NCI-H1105 treated with DMSO at 0.1 percent for 48 hours (cell line): ENCODE results near the gene FOXC1.

Experiments
- DNase-seq: peaks from one replicate; lab custom pipeline; 2025; lab: John Stamatoyannopoulos, UW

The FOXC1 gene

DNA sequence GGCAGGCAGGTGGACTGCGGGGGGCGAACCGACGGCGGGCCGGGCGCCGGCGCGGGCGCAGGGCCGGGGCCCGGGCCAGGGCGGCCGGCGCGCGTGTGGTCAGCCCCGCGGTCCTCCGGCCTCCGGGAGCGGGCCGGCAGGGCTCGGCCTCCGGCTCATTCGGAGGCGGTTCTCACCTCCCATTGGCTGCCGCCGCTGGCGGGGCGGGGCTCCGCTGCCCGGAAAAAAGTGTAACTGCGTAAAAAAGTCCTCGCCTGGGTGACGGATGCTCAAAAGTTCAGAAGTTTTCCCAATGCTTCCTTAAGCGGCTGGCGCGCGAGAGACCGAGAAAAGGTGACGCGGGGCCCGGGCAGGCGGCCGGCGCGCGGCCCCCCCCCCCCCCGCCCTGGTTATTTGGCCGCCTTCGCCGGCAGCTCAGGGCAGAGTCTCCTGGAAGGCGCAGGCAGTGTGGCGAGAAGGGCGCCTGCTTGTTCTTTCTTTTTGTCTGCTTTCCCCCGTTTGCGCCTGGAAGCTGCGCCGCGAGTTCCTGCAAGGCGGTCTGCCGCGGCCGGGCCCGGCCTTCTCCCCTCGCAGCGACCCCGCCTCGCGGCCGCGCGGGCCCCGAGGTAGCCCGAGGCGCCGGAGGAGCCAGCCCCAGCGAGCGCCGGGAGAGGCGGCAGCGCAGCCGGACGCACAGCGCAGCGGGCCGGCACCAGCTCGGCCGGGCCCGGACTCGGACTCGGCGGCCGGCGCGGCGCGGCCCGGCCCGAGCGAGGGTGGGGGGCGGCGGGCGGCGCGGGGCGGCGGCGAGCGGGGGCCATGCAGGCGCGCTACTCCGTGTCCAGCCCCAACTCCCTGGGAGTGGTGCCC lies at the start of gene FOXC1:
Gene FOXC1, plus strand, starts transcription at position 268 of the 849 bp plus-strand sequence. Its CDS starts 531 bp downstream, at position 799.
- DNase-seq = peak; percentile 35

DNA sequence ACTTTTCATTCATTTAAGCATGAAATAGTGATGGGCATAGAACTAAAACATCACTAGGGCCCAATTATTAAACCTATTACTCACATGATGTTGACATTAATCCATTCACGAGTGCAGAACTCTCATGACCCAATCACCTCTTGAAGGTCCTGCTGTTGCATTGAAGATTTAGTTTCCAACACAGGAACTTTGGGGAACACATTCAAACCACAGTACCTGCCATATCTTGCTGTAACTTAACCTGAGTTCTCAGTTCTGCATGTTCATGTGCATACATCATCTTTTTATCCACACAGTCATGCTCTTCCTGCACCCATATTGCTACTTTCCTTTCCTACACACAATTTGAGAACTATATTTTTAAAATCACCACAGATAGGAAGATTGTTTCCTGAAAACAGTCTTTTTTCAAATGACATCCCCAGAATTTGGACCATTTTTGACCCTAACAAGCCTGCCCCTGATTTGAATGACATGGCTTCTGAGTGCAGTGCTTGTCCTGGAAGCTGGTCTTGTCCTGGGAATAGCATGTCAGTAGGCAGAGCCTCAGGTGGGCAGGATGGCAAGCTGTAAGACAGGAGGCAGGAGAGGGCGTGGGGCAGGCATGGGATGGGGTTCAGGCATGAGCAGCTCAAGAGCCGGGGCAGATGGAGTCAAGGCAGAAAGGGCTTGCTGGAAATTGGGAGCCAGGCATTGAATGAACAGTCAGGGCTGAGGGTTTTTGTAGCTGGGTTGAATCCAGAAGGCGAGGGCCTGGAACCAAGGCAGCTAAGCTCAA lies 49.2 kb upstream of the FOXC1 start:
- no peak for DNase-seq

DNA sequence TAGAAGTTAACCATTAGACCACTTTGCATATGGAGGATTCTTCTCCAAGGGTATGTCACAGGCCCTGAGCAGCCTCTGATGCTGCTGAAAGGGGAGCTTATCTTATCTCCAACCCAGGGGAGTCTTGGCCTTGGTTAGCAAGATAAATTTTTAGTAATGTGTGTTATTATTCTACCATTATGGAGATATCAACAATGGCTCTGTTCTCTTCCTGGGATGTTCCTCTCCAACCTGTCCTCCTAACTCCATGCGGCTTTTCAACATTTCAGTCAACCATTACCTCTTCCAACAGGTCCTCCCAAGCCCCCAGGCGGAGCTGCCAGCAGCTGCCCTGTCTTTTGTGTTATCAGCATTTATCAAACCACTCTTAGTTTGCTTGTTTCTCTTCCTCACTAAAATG lies 48.4 kb upstream of the FOXC1 start:
- DNase-seq = no peak

DNA sequence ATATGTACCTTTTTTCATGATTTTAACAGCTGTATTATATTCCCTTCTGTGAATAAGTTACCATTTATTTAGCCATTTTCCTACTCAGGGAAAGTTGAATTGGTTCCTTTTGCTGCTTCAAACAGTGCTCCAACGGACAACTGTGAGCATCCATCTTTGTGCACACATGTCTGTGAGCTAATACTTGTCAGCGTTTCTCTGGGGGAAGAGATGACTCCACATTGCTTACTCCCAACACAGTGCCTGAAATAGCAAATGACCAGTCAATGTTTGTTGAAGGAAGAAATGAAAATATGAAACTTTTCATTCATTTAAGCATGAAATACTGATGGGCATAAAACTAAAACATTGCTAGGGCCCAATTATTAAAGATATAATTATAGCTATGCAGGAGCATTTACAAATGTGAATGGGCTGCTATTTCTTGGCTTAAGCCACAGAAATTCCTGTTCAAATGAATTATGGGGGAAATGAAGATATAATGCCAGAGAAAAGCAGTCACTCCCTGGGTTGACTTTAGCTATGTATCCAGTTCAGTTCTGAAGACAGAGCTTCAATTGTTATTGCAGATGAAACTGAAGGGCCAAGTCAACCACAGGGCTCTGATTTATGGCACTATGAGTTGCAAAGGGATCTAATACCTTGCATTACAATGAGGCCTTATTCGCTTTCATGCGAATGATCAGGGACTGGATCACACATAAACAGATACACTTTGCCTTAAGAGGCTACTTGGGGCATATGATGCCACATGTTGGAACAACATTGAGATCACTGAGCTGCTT lies 47.4 kb upstream of the FOXC1 start:
- no peak for DNase-seq

DNA sequence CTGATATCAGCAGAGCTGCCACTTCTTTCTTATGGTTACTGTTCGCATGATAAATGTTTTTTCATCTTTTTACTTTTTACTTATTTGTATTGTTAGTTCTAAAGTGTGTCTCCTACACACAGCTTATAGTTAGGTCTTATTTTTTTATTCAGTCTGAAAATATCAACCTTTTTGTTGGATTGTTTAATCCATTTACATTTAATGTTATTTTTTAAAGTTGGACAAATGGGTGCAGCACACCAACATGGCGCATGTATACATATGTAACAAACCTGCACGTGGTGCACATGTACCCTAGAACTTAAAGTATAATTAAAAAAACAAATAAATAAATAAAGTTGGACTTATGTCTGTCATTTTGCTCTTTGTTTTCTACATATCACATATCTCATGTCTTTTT lies 40.3 kb upstream of the FOXC1 start:
- DNase-seq = no peak

DNA sequence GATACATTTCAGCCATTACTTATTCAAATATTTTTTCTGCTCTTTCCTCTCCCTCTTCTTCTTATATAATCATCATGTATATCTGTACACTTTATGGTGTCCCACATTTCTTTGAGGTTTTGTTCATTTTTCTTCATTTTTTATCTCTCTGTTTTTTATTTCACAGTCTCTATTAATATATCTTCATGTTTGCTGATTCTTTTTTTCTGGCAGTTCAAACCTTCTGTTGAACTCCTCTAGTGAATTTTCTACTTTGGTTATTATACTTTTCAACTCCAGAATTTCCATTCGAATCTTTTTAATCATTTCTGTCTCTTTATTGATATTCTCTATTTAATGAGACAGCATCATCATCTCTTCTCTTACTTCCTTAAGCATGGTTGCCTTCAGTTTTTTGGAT lies 38.9 kb upstream of the FOXC1 start:
- DNase-seq = no peak

DNA sequence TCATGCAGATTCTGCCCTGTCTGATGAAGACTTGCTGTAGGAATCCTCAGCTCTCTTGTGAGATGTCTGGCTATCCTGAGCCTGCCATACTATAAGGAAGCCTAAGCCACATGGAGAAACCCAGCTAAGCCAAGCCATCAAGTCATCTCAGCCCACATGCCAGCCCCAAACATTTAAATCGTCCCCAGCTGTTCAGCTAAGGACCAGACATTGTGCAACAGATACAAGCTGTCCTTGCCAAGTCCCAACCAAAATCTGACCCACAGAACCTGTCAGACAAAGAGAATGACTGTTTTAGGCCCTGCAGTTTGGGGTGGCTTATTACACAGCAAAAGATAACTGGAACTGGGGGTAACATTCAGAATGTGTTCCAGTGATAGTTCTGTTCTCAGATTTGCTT lies 36.8 kb upstream of the FOXC1 start:
- DNase-seq = no peak

DNA sequence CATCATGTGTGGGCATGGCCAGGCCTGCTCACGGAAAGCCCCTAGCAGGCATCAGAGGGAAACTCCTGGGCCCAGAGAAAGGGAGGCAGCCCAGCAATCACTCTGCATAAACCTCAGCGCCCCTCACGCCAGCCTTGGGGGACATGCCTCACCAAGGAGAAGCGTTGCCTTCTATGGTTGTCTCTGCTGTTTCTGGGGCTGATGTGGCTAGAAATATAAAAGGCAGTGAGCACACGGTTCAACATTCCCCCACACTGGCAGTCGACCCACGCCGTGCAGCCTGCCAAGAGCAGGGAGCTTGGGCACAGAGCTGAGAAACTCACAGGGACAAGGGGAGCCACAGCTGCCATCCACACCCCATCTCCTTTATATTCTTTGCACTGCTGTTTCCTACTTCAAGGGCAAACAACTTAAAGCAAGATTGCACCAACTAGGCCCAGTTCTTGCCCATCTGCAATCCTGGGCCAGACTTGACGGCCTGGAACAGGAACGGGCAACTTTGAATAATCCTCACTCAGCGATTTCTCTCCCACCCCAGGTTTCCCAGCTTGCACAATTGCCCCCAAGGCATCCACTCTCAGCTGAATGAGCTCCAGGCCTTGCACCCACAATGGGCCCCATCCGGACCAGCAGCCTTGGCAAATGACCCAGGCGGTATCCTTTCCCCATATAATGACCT lies 35.5 kb upstream of the FOXC1 start:
- no peak for DNase-seq

DNA sequence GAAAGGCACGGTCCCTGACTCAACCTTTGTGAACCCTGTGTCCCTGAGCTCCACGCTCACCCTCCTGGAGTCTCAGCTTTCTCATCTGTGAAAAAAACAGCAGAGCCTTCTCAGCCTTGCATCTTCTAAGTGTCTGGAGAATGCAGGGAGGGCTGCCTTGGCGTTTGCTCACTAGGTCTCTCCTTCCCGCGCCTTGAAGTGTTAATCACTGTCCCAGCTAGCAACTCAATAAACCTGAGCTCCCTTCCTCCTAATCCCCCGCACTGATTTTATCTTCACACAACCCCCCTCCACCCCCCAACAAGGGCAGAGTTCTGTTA lies 34.9 kb upstream of the FOXC1 start:
- no peak for DNase-seq

DNA sequence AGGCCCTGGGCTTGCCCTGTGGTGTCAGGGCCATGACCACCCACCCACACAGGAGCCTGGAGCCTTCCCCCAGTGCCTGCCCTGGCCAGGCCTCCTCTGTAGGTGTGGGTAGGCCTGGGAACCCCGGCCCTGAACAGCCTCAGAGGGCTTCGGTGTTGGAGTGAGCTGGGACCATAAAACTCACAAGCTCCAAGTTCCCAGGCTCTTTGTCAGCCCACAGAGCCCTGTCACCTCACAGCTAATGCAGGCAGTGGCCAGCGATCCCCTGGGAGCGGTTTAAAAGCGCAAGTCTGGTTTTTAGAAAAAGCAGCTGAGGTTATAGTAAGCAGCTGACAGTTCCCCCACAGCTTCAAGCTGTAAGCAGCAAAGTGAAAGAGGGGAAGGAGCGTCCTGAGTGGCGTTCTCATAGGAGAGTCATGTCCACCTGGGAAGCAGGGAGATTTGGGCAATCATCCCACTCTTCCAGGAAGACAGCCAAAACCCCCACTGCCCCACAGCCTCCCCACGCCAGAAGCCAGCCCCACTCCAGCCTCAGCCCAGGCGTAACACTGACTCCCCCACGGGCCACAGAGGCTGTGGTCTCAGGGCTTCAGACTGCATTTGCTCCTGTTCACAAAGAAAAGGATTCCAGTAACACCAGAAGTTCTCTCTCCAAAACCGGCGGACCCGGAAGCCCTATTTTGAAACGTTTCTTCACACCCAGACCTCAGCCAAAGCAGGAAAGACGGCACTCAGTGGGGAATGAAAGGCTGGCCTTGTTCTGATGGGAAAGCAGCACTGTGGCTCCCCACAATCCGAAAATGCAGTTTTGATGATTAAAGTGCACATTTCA lies 34.3 kb upstream of the FOXC1 start:
- no peak for DNase-seq

DNA sequence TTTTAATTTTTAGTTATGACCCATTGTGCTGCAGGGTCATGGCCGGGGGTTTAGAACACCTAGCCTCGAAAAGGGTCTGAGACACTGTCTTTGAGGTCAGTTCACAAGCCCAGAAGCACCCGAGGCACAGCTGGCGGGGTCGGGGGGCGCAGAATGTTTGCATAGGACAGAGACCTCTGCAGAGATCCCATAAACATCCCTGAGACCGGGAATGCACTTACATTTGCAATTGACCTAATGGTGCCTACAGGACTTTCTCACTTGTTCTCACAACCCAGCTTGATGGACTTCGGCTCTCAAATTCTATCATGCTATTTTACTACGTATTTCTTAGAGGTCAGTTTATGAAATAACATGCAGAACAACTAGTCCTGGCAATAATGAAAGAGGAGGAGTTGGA lies 33.5 kb upstream of the FOXC1 start:
- no peak for DNase-seq

DNA sequence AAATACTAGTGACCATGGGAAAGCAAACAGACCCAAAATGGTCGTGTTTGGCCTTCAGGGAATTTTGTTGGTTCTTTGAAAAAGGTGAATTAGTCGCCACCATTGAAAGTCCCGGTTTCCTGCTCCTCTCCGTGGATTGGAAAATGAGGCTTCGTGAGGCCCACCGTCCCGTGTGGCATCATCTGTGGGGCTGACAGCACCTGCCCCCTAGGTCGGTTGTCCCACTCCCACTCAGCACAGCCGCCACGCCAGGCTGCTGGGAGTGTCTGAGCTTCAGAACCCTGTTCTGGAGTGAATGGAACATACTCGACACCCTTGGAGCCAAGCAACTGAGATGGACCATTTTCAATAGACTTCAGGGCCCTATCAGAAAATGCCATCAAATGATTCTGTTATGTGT lies 33.0 kb upstream of the FOXC1 start:
- DNase-seq = no peak

DNA sequence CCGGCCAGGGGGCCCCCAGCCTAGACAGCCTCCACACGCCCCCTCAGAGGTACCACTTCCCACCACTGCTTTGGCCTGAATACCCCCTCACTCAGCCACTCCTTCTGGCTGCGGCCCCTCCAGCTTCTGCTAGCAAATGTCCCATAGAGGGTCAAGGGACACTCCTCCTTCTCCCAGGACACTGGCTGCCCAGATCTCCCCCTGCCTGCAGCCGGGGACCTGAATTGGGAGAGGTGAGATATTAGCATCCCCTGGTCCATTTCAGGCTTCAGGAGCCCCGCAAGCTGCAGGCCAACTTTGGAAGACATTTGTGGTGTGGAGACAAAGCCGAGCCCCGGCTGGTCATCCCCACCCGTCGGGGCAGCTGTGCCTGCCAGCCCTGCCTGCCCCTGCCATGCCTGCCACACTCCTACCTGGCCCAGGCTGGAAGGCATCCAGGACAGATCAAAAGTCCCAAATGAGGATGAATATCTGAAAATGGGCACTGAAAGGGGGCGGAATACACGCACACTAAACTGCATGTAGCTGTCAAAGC lies 32.5 kb upstream of the FOXC1 start:
- no peak for DNase-seq

DNA sequence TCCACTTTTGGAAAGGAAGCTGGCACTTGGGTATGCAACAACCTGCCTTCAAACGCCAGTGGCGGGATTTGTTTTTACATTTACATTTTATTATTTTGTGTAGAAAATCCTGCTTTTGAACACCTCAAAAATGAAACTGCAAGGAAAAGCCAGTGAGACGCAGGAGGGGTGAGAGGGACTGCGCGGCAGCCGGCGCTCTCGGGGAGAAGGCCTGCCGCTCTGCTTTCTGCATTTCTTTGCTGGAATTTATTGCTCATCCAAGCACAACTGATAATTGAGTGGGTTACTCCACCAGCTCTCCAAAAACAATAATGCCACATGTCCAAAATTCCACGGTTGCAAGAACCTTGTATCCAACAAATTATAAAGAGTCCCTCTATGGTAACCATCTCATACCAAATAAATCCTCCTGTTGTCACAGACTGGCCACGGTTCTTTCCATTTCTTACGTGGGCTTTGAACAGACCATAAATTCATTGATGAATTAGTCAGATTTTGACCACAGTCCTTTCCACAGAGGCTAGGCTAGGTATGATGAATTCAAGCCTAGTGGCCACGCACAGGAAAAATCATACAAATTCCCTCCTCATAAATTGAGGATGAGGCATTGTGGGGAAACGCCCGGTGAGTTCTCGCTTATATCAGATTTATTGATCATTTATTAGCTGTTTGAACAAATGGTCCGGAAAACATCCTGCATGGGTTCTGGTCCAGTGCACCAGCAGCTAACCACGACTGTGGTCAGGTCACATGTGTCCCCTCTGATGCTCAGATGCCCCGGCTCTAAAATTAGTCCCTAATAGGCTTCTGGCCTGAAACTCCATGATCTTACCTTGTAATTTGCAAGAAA lies 31.6 kb upstream of the FOXC1 start:
- DNase-seq = no peak

DNA sequence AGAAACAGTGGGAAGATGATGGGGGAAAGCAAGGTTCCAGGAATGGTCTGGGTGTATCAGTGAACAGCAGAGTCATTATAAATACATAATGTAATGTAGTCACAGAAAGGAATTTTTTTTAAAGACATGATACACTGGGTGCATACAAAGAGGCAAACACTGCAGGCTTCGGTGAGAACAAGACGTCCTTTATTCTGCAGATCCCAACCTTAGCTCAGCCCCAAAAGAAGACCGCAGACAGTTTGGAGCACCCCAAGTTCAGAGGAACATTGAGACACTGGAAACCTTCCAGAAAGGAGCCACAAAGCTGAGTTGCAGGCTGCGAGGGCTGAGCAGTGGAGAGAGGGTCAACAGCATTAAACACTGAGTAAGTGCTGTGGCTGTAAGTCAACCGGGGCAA lies 30.6 kb upstream of the FOXC1 start:
- no peak for DNase-seq

DNA sequence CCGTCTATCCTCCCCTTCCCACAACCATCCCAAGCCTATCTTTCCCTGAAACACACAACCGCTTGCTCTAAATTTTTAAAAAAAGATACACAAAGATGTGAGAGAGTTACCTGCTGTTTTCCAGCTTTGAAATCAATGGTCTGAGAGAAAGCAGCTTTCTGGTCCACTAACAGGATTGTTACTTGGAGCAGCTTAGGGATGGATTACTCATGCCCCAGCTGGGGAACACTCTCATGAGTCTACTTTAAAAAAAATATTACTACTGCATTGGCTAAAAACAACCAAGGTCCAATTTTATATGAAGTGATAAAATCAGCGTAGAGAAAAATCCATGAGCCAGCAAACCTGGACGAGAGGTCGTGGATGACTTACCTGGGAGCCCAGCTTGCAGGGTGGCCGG lies 29.6 kb upstream of the FOXC1 start:
- no peak for DNase-seq

DNA sequence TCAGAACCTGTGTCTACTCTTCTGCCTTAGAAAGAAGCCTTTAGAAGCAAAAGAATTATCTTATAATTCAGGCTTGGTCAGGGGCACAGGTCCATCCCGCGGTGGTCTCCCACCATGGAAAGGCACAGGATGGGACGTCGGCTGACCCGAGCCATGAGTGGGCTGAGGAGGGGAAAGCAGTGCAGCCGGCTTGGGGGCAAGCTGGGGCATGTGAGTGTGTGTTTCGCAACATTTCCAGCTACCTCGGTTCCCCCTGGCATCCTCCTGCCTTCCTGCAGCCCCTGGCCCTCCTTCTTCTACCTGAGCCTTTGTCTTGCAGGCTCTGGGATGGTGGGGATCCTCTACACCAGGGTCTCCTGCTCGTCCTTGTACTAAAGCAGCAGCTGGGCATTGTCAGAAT lies 29.1 kb upstream of the FOXC1 start:
- no peak for DNase-seq

DNA sequence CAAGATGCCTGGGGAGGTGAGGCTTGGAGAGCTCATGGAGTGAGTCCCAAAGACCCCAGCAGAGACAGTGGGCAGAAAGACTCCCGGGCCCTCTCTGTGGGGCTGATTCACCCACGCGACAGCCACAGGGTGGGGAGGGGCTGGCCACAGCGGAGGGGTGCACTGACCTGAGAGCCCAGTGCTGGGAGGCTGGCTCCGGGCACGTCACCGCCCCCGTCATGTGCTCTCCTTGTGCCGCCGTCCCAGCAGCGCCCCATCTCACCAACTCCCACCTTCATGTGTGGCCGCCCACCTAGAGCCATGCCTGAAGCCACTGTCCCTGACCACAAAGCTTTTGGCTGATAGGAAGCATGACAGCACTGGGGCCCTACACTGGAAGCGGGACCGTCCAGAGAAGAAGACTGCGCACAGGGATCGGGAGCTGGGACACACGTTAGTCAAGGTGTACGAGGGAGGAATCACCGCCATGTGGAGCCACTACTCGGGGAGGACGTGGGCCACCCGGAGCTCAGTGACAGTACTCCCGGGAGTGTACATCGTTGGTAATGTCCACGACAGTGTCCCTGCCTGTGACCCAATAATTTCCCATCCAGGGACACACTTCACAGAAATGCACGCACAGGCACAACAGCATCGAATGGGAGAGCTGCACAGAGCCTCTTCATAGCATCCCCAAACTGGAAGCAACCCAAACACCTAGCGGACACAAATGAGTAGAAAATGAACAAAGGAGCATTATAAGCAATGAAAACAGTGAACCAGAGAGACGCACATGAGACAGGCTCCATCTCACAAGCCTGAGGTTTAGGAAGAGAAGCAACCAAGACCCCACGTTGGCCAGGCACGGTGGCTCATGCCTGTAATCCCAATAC lies 28.4 kb upstream of the FOXC1 start:
- no peak for DNase-seq

DNA sequence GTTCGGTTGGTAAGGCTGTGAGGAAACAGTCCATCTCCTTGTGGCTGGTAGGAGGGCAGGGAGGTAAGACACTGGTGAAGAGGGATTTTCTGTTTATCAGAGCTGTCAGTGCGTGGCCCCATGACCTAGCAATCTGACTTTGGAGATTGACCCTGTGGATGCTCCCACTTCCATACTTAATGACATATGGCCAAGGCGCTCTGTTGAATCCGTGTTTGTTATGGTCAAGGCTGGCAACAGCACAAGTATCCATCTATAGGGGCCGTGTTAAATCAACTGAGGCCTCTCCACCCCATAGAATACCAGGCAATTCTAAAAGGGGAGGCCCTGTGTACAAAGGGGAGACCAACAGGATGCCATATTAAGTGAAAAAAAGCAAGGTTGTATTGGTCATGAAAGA lies 25.6 kb upstream of the FOXC1 start:
- DNase-seq = no peak
